HepG2 (cell line): ENCODE data around the gene C1orf116. TPM values are rescaled to one million over a fixed set of nuclear protein-coding genes. Genes with fewer than 3 reads are reported as not detected.

ENCODE experiments used
- ATAC-seq: fragments of 200-7000 bp; cut with Tn5 transposase; 3 replicates; pipeline ENCODE4 v1.9.1; 2020; ENCODE audit warnings: mild to moderate bottlenecking, moderate library complexity
- BruUV-seq: library from RNA; stranded (reverse); fragments of 400-500 nt; replicated peaks from 2 replicates; lab custom pipeline; 2021; lab: Mats Ljungman, UMichigan
- CTCF ChIA-PET: fragments of 300-600 bp; formaldehyde crosslinking; extraction: SDS; loops from one replicate; lab custom pipeline; 2021; ENCODE audit warnings: low total read pairs, inconsistent platforms, low intra/inter-chr PET ratio; lab: Yijun Ruan, JAX
- POLR2A ChIA-PET: fragments of 350-600 bp; sonication (Branson Sonifier 250); formaldehyde crosslinking; loops from one replicate; lab custom pipeline; 2020; ENCODE audit warnings: antibody characterized with exemption, inconsistent platforms; lab: Yijun Ruan, JAX
- DNase-seq: peaks from one replicate; pipeline ENCODE4 v3.0.0-alpha.2; 2015; ENCODE audit warnings: low spot score
- FAIRE-seq: peaks from 3 replicates; lab custom pipeline; 2011; peaks lifted over from hg19 to GRCh38; lab: Jason Lieb, UNC
- H2AFZ ChIP-seq: one replicate; pipeline ENCODE4 v1.6.1; 2011; ENCODE audit warnings: low read length, inconsistent platforms
- H3K27ac ChIP-seq: fragments of 300-600 bp; 3 replicates; pipeline ENCODE4 v1.8.0; 2011; ENCODE audit warnings: mixed run types, mild to moderate bottlenecking, mixed read lengths, low read length, inconsistent platforms; ENCODE audit not compliant: insufficient read depth; ENCODE audit errors: extremely low read length
- H3K27me3 ChIP-seq, 2 experiments: fragments of 200-600 bp in 1 of 2; 2 replicates in 1 of 2; 3 replicates in 1 of 2; pipeline versions ENCODE4 v1.6.0 to v1.8.0; 2011; ENCODE audit warnings: low read length in 2 of 2, mild to moderate bottlenecking in 2 of 2, moderate library complexity in 2 of 2, inconsistent platforms in 1 of 2; ENCODE audit not compliant: insufficient read depth in 2 of 2, control insufficient read depth in 1 of 2
- H3K36me3 ChIP-seq, 2 experiments: fragments of 200-600 bp in 1 of 2; replicated peaks in 1 of 2; 2 replicates in 1 of 2; 3 replicates in 1 of 2; pipeline versions ENCODE4 v1.5.1 to v1.8.0; 2011; ENCODE audit warnings: low read length in 2 of 2, inconsistent platforms in 1 of 2; ENCODE audit not compliant: insufficient read depth in 2 of 2, control insufficient read depth in 1 of 2
- H3K4me1 ChIP-seq: 2 replicates; pipeline ENCODE4 v1.5.1; 2012; ENCODE audit warnings: low read length, inconsistent platforms; ENCODE audit not compliant: insufficient read depth
- H3K4me2 ChIP-seq: 2 replicates; pipeline ENCODE4 v1.6.0; 2011; ENCODE audit warnings: low read depth, low read length, inconsistent platforms
- H3K4me3 ChIP-seq, 3 experiments: fragments of 200-600 bp in 1 of 3; sonication (generic), shearing (Covaris generic) in 1 of 3; replicated peaks in 1 of 3; 2 replicates each; pipeline ENCODE4 v1.5.1; 2011 to 2016; ENCODE audit warnings: low read length in 3 of 3, inconsistent platforms in 2 of 3, low read depth in 2 of 3, mild to moderate bottlenecking in 2 of 3, control low read depth in 1 of 3, mixed read lengths in 1 of 3; ENCODE audit not compliant: insufficient read depth in 1 of 3
- H3K79me2 ChIP-seq: one replicate; pipeline ENCODE4 v1.6.1; 2011; ENCODE audit warnings: low read length, inconsistent platforms; ENCODE audit not compliant: insufficient read depth
- H3K9ac ChIP-seq: 2 replicates; pipeline ENCODE4 v1.6.0; 2011; ENCODE audit warnings: mild to moderate bottlenecking, low read depth, low read length, inconsistent platforms; ENCODE audit not compliant: insufficient read depth
- H3K9me3 ChIP-seq: 2 replicates; pipeline ENCODE4 v1.5.1; 2012; ENCODE audit warnings: mild to moderate bottlenecking, low read length
- H4K20me1 ChIP-seq: 2 replicates; pipeline ENCODE4 v1.6.0; 2011; ENCODE audit warnings: inconsistent platforms, mild to moderate bottlenecking, low read length, moderate library complexity; ENCODE audit not compliant: insufficient read depth
- CEBPG ChIP-seq: IDR thresholded peaks from 2 replicates; pipeline ENCODE4 v1.6.1; 2016
- HES4 ChIP-seq: sonication (generic); formaldehyde crosslinking; IDR thresholded peaks from 2 replicates; pipeline ENCODE4 v1.9.0; 2021; ENCODE audit warnings: mild to moderate bottlenecking, missing genetic modification reagents, borderline replicate concordance
- HNRNPK ChIP-seq: fragments of 200-400 bp; formaldehyde crosslinking; IDR thresholded peaks from 2 replicates; pipeline ENCODE4 v1.6.1; 2018; ENCODE audit warnings: low read length, low read depth, moderate library complexity, mild to moderate bottlenecking; ENCODE audit not compliant: poor library complexity, severe bottlenecking
- MXD1 ChIP-seq: sonication (generic); formaldehyde crosslinking; IDR thresholded peaks from 2 replicates; pipeline ENCODE4 v1.4.0; 2020; ENCODE audit warnings: mild to moderate bottlenecking, missing genetic modification reagents
- POLR2AphosphoS5 ChIP-seq: IDR thresholded peaks from 2 replicates; pipeline ENCODE4 v1.6.1; 2012; ENCODE audit warnings: low read depth, low read length
- PRDM15 ChIP-seq: sonication (generic); formaldehyde crosslinking; IDR thresholded peaks from 2 replicates; pipeline ENCODE4 v1.4.0; 2020; ENCODE audit warnings: missing genetic modification reagents
- SMARCE1 ChIP-seq: fragments of 450-650 bp; IDR thresholded peaks from 2 replicates; pipeline ENCODE4 v1.6.1; 2017; ENCODE audit warnings: borderline replicate concordance
- TRIM24 ChIP-seq: sonication (generic); formaldehyde crosslinking; IDR thresholded peaks from 2 replicates; pipeline ENCODE4 v1.8.0; 2022; ENCODE audit warnings: mild to moderate bottlenecking, missing genetic modification reagents
- ZMYM3 ChIP-seq: sonication (generic); formaldehyde crosslinking; IDR thresholded peaks from 2 replicates; pipeline ENCODE4 v1.5.1; 2020; ENCODE audit warnings: mild to moderate bottlenecking, missing genetic modification reagents
- ZNF224 ChIP-seq: sonication (generic); formaldehyde crosslinking; IDR thresholded peaks from 2 replicates; pipeline ENCODE4 v1.5.0; 2020; ENCODE audit warnings: mild to moderate bottlenecking, missing genetic modification reagents
- ZNF256 ChIP-seq: sonication (generic); formaldehyde crosslinking; conservative IDR thresholded peaks from 2 replicates; pipeline ENCODE4 v1.4.0; 2020; ENCODE audit warnings: missing genetic modification reagents
- ZNF510 ChIP-seq: sonication (generic); formaldehyde crosslinking; IDR thresholded peaks from 2 replicates; pipeline ENCODE4 v1.4.0; 2020; ENCODE audit warnings: low read depth, mild to moderate bottlenecking, missing genetic modification reagents
- ZNF576 ChIP-seq: sonication (generic); formaldehyde crosslinking; IDR thresholded peaks from 2 replicates; pipeline ENCODE4 v1.4.0; 2020; ENCODE audit warnings: mild to moderate bottlenecking, missing genetic modification reagents
- ZNF7 ChIP-seq: IDR thresholded peaks from 2 replicates; pipeline ENCODE4 v1.6.1; 2016; ENCODE audit warnings: missing biosample characterization, missing genetic modification reagents
- ZNF704 ChIP-seq: sonication (generic); formaldehyde crosslinking; IDR thresholded peaks from 2 replicates; pipeline ENCODE4 v1.8.1; 2023; ENCODE audit warnings: mild to moderate bottlenecking, inconsistent platforms, moderate library complexity, missing genetic modification reagents, borderline replicate concordance
- WGBS: methylation state at CpG from one replicate; pipeline ENCODE4 v1.1.6; 2017; ENCODE audit warnings: low lambda C conversion rate; 5-methylcytosine and 5-hydroxymethylcytosine counted together
- in situ Hi-C: cut with HindIII; loops from 2 replicates; pipeline ENCODE4 v1.10.0; 2017; ENCODE audit warnings: low pct_unique_long_range_greater_than_20kb; ENCODE audit not compliant: extremely low pct_ligation_motif_present
- intact Hi-C: fragments of 100-400 bp; cut with micrococcal nuclease; formaldehyde crosslinking; loops from one replicate; pipeline ENCODE4 v1.10.0; 2022; ENCODE audit not compliant: unreplicated experiment
- polyA plus RNA-seq, 8 experiments: library from polyadenylated mRNA; depleted of rRNA in 3 of 8; stranded (reverse) in 7 of 8; unstranded in 1 of 8; fragments of >200 nt; fragmentation: Illumina TruSeq in 4 of 8; extraction: Trizol in 4 of 8; gene quantifications; 2 replicates each; pipeline versions ENCODE4 v1.2.1 to v1.2.3, GENCODE V29; 2011 to 2016; ENCODE audit warnings: low read depth in 4 of 8, missing spikeins in 1 of 8, mixed read lengths in 1 of 8; ENCODE audit not compliant: insufficient read depth in 1 of 8
- total RNA-seq, 5 experiments: library from RNA; depleted of rRNA; stranded (reverse); fragments of >200 nt; fragmentation: Illumina TruSeq; extraction: Trizol; gene quantifications; 2 replicates each; pipeline ENCODE4 v1.2.3, GENCODE V29; 2016; ENCODE audit warnings: low read depth in 1 of 5
- TF ChIP-seq, protein P1 (sequence below): fragments of 450-650 bp; IDR thresholded peaks from 2 replicates; pipeline ENCODE4 v1.6.1; 2017
- TF ChIP-seq, protein P2 (sequence below): IDR thresholded peaks from 2 replicates; pipeline ENCODE4 v1.6.1; 2016; ENCODE audit warnings: low read depth, control low read depth

C1orf116 gene
- total and polyA plus RNA-seq, 2 of the 13 experiments (the other 11 are each of a cell fraction or from before 2014, with no cell fraction given): 0.51 to 0.95 TPM

DNA sequence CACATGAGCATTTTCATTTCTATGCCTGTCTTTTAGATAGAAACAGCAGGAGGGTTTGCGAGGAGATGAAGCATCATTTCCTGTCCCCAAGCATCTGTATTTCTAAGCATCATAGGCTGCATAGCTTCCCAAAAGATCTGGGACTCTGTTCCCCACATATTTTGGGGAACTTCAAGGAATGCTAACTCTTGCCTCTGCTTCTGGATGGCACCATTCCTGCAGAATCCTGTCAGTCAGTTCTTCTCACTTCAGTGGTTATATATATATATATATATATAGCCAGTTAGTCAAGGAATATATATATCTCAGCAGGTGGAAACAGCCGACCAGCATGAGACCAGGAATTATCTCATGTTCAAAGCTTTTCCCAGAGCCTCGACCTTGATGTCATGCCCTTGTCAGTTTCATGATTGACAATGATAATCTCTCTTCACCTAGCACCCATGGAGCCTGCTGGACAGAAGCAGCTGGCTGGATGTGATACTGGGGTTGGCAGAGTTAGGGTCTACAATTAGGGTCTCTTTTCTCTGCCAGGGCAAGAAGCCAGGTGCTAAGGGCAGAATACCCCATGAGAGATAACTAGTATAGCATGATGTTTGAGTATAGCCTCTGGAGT lies 22.9 kb upstream of the C1orf116 start:
- ChIA-PET CTCF (no interaction called here), POLR2A (no interaction called here)
- H3K9me3 ChIP-seq: no peaks in the 10 kb centered on the region
- no peak overlapping the region for H3K9ac ChIP-seq
- peaks cover 14% of the 10 kb centered on the region; the same call in 1 of the 2 replicates for H3K4me1 ChIP-seq
- DNase-seq (no peak), ATAC-seq (no peak), FAIRE-seq (no peak)
- in situ Hi-C loops: no loop called here
- 0 out of 5 replicates have a peak, but pooled peaks cover 0 to 3% of the 10 kb centered on the region in 2 experiments for H3K36me3 ChIP-seq
- no peak overlapping the region for H3K4me3 ChIP-seq
- no TSS peak for BruUV-seq
- 71% methylated on average over 3 of the region's 3 CpGs for WGBS
- peaks cover 3% of the 10 kb centered on the region for H3K79me2 ChIP-seq
- no peak overlapping the region for H2AFZ ChIP-seq
- intact Hi-C loops: no loop called here
- H4K20me1 ChIP-seq: no peaks in the 10 kb centered on the region
- no peaks in the 10 kb centered on the region; a peak in 1 of 5 replicates for H3K27me3 ChIP-seq
- no peak overlapping the region for H3K27ac ChIP-seq
- H3K4me2 ChIP-seq: no peak overlapping the region
- TF ChIP-seq MXD1 (no peak), POLR2AphosphoS5 (no peak), ZMYM3 (no peak), TRIM24 (no peak), ZNF256 (CRISPR knock-in tag) (no peak), ZNF510 (no peak), HES4 (CRISPR knock-in tag) (no peak), HNRNPK (no peak), ZNF704 (no peak), ZNF7 (no peak), ZNF576 (CRISPR knock-in tag) (no peak), PRDM15 (CRISPR knock-in tag) (no peak), ZNF224 (CRISPR knock-in tag) (no peak), CEBPG (no peak), SMARCE1 (no peak)
- TF ChIP-seq, protein P1, sequence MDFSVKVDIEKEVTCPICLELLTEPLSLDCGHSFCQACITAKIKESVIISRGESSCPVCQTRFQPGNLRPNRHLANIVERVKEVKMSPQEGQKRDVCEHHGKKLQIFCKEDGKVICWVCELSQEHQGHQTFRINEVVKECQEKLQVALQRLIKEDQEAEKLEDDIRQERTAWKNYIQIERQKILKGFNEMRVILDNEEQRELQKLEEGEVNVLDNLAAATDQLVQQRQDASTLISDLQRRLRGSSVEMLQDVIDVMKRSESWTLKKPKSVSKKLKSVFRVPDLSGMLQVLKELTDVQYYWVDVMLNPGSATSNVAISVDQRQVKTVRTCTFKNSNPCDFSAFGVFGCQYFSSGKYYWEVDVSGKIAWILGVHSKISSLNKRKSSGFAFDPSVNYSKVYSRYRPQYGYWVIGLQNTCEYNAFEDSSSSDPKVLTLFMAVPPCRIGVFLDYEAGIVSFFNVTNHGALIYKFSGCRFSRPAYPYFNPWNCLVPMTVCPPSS: no peak
- TF ChIP-seq, protein P2, sequence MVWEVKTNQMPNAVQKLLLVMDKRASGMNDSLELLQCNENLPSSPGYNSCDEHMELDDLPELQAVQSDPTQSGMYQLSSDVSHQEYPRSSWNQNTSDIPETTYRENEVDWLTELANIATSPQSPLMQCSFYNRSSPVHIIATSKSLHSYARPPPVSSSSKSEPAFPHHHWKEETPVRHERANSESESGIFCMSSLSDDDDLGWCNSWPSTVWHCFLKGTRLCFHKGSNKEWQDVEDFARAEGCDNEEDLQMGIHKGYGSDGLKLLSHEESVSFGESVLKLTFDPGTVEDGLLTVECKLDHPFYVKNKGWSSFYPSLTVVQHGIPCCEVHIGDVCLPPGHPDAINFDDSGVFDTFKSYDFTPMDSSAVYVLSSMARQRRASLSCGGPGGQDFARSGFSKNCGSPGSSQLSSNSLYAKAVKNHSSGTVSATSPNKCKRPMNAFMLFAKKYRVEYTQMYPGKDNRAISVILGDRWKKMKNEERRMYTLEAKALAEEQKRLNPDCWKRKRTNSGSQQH: no peak
